Ascending aorta (tissue), 2 donors: ENCODE data around the gene ALPK1. TPM values are rescaled to one million over a fixed set of nuclear protein-coding genes. Genes with fewer than 3 reads are reported as not detected.

Experiments
- DNase-seq, 2 donors: peaks; one replicate each; pipeline ENCODE4 v3.0.0-alpha.2; 2019; ENCODE audit warnings: low spot score in 2 of 2
- H3K27ac ChIP-seq, 2 donors: fragments of 200-600 bp; sonication (generic); one replicate each; pipeline ENCODE4 v1.5.1; 2016 to 2017; ENCODE audit warnings: mild to moderate bottlenecking in 1 of 2
- H3K27me3 ChIP-seq: fragments of 200-600 bp; sonication (generic); one replicate; pipeline ENCODE4 v1.5.1; 2017
- H3K36me3 ChIP-seq, 2 donors: fragments of 200-600 bp; sonication (generic); one replicate each; pipeline ENCODE4 v1.5.1; 2016
- H3K4me1 ChIP-seq, 2 donors: fragments of 200-600 bp; sonication (generic); one replicate each; pipeline ENCODE4 v1.5.1; 2016 to 2017; ENCODE audit warnings: mild to moderate bottlenecking in 1 of 2
- H3K4me3 ChIP-seq, 2 donors: fragments of 200-600 bp; sonication (generic); one replicate each; pipeline ENCODE4 v1.5.1; 2016 to 2017; ENCODE audit warnings: mild to moderate bottlenecking in 1 of 2
- H3K9me3 ChIP-seq, 2 donors: fragments of 200-600 bp; sonication (generic); one replicate each; pipeline ENCODE4 v1.5.1; 2016
- CTCF ChIP-seq, 3 experiments: fragments of 200-600 bp in 2 of 3; fragments of 450-650 bp in 1 of 3; sonication (generic) in 2 of 3; IDR thresholded peaks; one replicate each; pipeline ENCODE4 v1.5.1; 2016 to 2019; ENCODE audit warnings: antibody characterized with exemption in 3 of 3, mild to moderate bottlenecking in 1 of 3, moderate library complexity in 1 of 3
- intact Hi-C: fragments of 100-400 bp; cut with DNase I; formaldehyde crosslinking; loops from one replicate; pipeline ENCODE4 v1.15.1; 2023
- total RNA-seq: library from RNA; depleted of rRNA; stranded (reverse); fragments of >200 nt; gene quantifications from one replicate; pipeline ENCODE4 v1.1.0, GENCODE V29; 2016

The ALPK1 gene
- total RNA-seq, 1 donor from 2014 or later: 8.7 TPM

DNA sequence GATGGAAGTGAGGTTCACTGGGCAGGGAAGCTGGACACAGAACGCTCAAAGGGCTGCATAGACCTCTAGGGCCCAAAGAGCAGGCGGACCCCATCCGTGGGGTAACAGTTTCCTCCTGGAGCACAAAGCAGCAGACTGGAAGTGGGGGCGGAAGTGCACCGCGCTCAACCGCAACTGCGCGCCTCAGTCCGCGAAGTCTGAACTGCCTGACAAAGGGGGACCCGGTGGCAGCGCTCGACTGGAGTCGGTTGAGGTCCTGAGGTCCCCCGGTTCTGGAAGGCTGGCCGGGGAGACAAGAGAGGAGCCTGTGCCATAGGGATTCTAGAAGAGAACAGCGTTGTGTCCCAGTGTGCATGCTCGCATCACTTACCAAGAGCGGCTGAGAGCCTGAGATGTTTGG lies 58.5 kb downstream of the ALPK1 start:
- peaks cover 0 to 16% of the 10 kb centered on the region in 2 donors for H3K9me3 ChIP-seq
- no peaks in the 10 kb centered on the region for H3K4me1 ChIP-seq
- no peak overlapping the region for H3K27ac ChIP-seq
- H3K4me3 ChIP-seq: no peak overlapping the region
- no peak for DNase-seq
- intact Hi-C loops: no loop called here
- TF ChIP-seq CTCF (IDR thresholded peaks at IDR 0.05): no peak
- no peaks in the 10 kb centered on the region for H3K27me3 ChIP-seq
- peaks cover 0 to 33% of the 10 kb centered on the region in 2 donors for H3K36me3 ChIP-seq

DNA sequence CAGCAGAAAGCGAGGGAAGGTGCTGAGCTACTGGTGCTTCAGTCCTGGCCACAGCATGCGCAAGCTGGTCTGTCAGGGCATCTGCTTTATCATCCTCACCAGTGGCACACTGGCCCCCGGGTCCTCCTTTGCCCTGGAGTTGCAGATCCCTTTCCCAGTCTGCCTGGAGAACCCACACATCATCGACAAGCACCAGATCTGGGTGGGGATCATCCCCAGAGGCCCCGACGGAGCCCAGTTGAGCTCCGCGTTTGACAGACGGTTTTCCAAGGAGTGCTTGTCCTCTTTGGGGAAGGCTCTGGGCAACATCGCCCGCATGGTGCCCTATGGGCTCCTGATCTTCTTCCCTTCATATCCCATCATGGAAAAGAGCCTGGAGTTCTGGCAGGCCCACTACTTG lies 60.3 kb downstream of the ALPK1 start:
- Histone ChIP-seq H3K27me3 (no peaks in the 10 kb centered on the region), H3K36me3 (peaks cover 0 to 44% of the 10 kb centered on the region in 2 donors), H3K4me3 (no peak overlapping the region), H3K9me3 (peaks cover 0 to 30% of the 10 kb centered on the region in 2 donors), H3K4me1 (no peaks in the 10 kb centered on the region), H3K27ac (no peak overlapping the region)
- DNase-seq: no peak
- no peak for TF ChIP-seq CTCF (IDR thresholded peaks at IDR 0.05)
- intact Hi-C loops: no loop called here

- peaks cover 0 to 44% of the 10 kb centered on the region in 2 donors for H3K36me3 ChIP-seq
- no peak overlapping the region for H3K27ac ChIP-seq
- no peak overlapping the region for H3K4me3 ChIP-seq
- TF ChIP-seq CTCF (IDR thresholded peaks at IDR 0.05): no peak
- H3K27me3 ChIP-seq: no peaks in the 10 kb centered on the region
- DNase-seq: no peak
- H3K4me1 ChIP-seq: no peaks in the 10 kb centered on the region
- intact Hi-C loops: no loop called here
- H3K9me3 ChIP-seq: peaks cover 0 to 34% of the 10 kb centered on the region in 2 donors
Measured at GRCh38 chr4:112357897-112358296, 60.7 kb downstream of the ALPK1 start.

- Histone ChIP-seq H3K27me3 (no peaks in the 10 kb centered on the region), H3K4me1 (no peaks in the 10 kb centered on the region), H3K36me3 (peaks cover 0 to 40% of the 10 kb centered on the region in 2 donors), H3K4me3 (no peak overlapping the region), H3K9me3 (peaks cover 0 to 39% of the 10 kb centered on the region in 2 donors), H3K27ac (no peak overlapping the region)
- DNase-seq: no peak
- intact Hi-C loops: no loop called here
- TF ChIP-seq CTCF (IDR thresholded peaks at IDR 0.05): no peak
Measured at GRCh38 chr4:112358415-112358814, 61.2 kb downstream of the ALPK1 start.

- no peak overlapping the region for H3K27ac ChIP-seq
- intact Hi-C loops: no loop called here
Measured at GRCh38 chr4:112358952-112359749, 62.0 kb downstream of the ALPK1 start.

More at GRCh38 chr4:112358952-112359749, 62.0 kb downstream of the ALPK1 start:
- no peaks in the 10 kb centered on the region for H3K4me1 ChIP-seq
- DNase-seq: no peak
- TF ChIP-seq CTCF (IDR thresholded peaks at IDR 0.05): no peak
- H3K4me3 ChIP-seq: no peak overlapping the region
- H3K36me3 ChIP-seq: peaks cover 0 to 40% of the 10 kb centered on the region in 2 donors
- H3K27me3 ChIP-seq: no peaks in the 10 kb centered on the region
- H3K9me3 ChIP-seq: peaks cover 0 to 45% of the 10 kb centered on the region in 2 donors
